ENCODE data around the gene PRKD1. TPM values are rescaled to one million over a fixed set of nuclear protein-coding genes. Genes with fewer than 3 reads are reported as not detected.
A peak's percentile ranks its signal among the peaks of the same experiment; 100 is the strongest.

PRKD1 gene
- total RNA-seq, 4 donors from 2014 or later = 3.0 to 5.4 (median 3.6) TPM

DNA sequence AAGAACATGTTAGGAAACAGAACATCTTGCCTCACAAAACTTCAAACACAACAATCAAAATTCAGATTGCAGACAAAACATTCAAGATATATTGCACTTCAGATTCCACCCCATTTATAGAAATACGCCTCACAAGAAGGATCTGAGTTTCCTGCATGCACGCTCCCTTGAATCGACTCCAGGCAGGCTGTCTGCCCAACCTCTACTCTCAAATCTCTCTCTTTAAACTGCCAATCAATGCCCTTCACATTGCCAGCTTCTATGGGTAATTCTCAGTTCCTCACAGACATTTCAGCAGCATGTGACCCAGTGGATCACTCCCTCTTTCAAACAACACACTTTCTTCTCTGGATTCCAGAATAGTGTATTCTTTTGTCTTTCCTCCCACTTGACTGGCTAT, 184.1 kb downstream of the PRKD1 start:
- H3K4me1 ChIP-seq = peaks cover 11% of the 10 kb centered on the region
- no peak for DNase-seq (ENCODE audit: low spot score in 2 of 2)
- no peak overlapping the region for H3K27ac ChIP-seq
- WGBS = 26% methylated on average over 3 of the region's 3 CpGs
- H3K4me3 ChIP-seq = no peak overlapping the region
- H3K9me3 ChIP-seq = no peaks in the 10 kb centered on the region
- no peaks in the 10 kb centered on the region for H3K27me3 ChIP-seq
- no peaks in the 10 kb centered on the region for H3K36me3 ChIP-seq
- TF ChIP-seq POLR2AphosphoS5 (IDR thresholded peaks at IDR 0.05) (no peak), POLR2A (IDR thresholded peaks at IDR 0.05) (no peak), CTCF (IDR thresholded peaks at IDR 0.05) (no peak), EP300 (IDR thresholded peaks at IDR 0.05) (no peak)

DNA sequence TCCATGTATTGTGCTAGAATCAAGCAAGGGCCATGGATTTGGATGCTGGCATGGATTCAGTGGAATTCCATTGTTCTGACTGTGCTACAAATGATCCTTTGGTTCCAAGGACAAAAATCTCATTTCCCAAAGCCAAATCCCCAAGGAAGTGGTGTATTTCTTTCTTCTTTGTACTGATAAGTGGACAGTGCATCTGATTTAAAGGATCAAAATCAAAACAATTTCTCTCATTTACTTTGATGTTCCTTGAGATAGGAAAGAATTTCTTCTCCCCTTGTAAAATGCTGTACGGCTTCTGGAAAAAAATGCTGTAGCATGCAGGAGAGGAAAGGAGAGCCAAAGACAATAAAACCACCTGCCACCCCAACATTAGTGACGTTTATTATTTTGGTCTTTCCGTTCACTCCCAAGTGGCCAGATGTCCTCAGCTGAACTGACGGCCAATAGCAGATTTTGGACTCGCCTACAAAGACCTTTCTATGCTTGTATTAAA, 185.7 kb downstream of the PRKD1 start:
- no peak for DNase-seq (ENCODE audit: low spot score in 2 of 2)
- H3K4me3 ChIP-seq = no peak overlapping the region
- H3K27ac ChIP-seq = peak overlapping the region; percentile 6
- WGBS = 57% methylated on average over 5 of the region's 5 CpGs
- no peaks in the 10 kb centered on the region for H3K27me3 ChIP-seq
- peaks cover 11% of the 10 kb centered on the region for H3K4me1 ChIP-seq
- H3K9me3 ChIP-seq = no peaks in the 10 kb centered on the region
- TF ChIP-seq POLR2A (IDR thresholded peaks at IDR 0.05) = no peak
- TF ChIP-seq CTCF (IDR thresholded peaks at IDR 0.05) = no peak
- TF ChIP-seq POLR2AphosphoS5 (IDR thresholded peaks at IDR 0.05) = no peak
- TF ChIP-seq EP300 (IDR thresholded peaks at IDR 0.05) = no peak
- H3K36me3 ChIP-seq = no peaks in the 10 kb centered on the region

- no peak overlapping the region for H3K4me3 ChIP-seq
- no peaks in the 10 kb centered on the region for H3K36me3 ChIP-seq
- H3K27ac ChIP-seq = no peak overlapping the region
- TF ChIP-seq POLR2A (IDR thresholded peaks at IDR 0.05) = no peak
- TF ChIP-seq EP300 (IDR thresholded peaks at IDR 0.05) = no peak
- no peak for TF ChIP-seq CTCF (IDR thresholded peaks at IDR 0.05)
- TF ChIP-seq POLR2AphosphoS5 (IDR thresholded peaks at IDR 0.05) = no peak
- peaks cover 11% of the 10 kb centered on the region for H3K4me1 ChIP-seq
- DNase-seq (ENCODE audit: low spot score in 2 of 2) = no peak
- no peaks in the 10 kb centered on the region for H3K9me3 ChIP-seq
- no peaks in the 10 kb centered on the region for H3K27me3 ChIP-seq
Measured at GRCh38 chr14:29740491-29740890, 187.2 kb downstream of the PRKD1 start.

DNA sequence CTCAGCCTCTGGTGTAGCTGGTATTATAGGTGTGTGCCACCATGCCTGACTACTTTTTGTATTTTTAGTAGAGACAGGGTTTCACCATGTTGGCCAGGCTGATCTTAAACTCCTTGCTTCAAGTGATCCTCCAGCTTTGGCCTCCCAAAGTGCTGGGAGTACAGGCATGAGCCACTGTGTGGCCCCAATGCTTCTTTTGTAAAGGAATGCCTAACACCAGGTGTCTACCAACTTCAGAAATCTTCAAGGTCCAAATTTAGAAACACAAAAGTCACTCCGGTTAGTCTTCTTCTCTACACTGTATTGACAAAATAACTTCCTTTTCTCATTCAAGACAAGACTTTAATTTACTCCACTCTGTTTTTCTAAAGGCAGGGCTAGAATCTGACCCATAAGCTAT, 188.7 kb downstream of the PRKD1 start:
- Histone ChIP-seq H3K36me3 (no peaks in the 10 kb centered on the region), H3K4me3 (no peak overlapping the region), H3K27ac (no peak overlapping the region), H3K4me1 (peaks cover 11% of the 10 kb centered on the region), H3K27me3 (no peaks in the 10 kb centered on the region), H3K9me3 (no peaks in the 10 kb centered on the region)
- no peak for DNase-seq (ENCODE audit: low spot score in 2 of 2)
- 77% methylated on average over 1 of the region's 1 CpG for WGBS
- no peak for TF ChIP-seq POLR2AphosphoS5 (IDR thresholded peaks at IDR 0.05)
- no peak for TF ChIP-seq EP300 (IDR thresholded peaks at IDR 0.05)
- no peak for TF ChIP-seq CTCF (IDR thresholded peaks at IDR 0.05)
- TF ChIP-seq POLR2A (IDR thresholded peaks at IDR 0.05) = no peak

DNA sequence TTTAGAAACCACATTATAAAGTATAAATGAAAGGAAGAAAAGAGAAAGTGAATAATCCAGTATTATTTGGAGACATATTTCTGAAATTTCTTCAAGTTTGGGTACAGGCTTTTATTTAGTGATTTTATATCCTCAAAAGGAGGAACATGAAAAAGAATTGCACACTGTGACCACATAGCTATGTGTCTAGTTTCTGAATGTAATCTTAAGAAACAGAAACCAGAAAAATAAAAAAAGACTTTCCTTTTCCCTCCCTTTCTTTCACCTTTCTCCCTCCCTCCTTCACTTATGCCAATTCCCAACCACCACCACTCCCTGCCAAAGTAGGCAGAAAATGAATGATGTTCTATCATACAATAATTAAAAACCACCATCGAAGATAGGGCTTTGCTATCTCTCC, 189.6 kb downstream of the PRKD1 start:
- TF ChIP-seq EP300 (IDR thresholded peaks at IDR 0.05) (no peak), POLR2AphosphoS5 (IDR thresholded peaks at IDR 0.05) (no peak), POLR2A (IDR thresholded peaks at IDR 0.05) (no peak), CTCF (IDR thresholded peaks at IDR 0.05) (no peak)
- Histone ChIP-seq H3K4me3 (no peak overlapping the region), H3K27me3 (no peaks in the 10 kb centered on the region), H3K27ac (no peak overlapping the region), H3K9me3 (no peaks in the 10 kb centered on the region), H3K36me3 (no peaks in the 10 kb centered on the region), H3K4me1 (peaks cover 11% of the 10 kb centered on the region)
- no peak for DNase-seq (ENCODE audit: low spot score in 2 of 2)
- WGBS = 78% methylated on average over 1 of the region's 1 CpG
